ENCODE data around the gene STAT5B. TPM values are rescaled to one million over a fixed set of nuclear protein-coding genes. Genes with fewer than 3 reads are reported as not detected.
"Not testable (repeated sequence)": the region's sequence is repeated elsewhere in the genome, so short reads cannot be mapped to it uniquely, and the experiment has no call there.

Gene STAT5B
- polyA plus RNA-seq, 3 donors: 37.5 to 52.7 (median 49.5) TPM

DNA sequence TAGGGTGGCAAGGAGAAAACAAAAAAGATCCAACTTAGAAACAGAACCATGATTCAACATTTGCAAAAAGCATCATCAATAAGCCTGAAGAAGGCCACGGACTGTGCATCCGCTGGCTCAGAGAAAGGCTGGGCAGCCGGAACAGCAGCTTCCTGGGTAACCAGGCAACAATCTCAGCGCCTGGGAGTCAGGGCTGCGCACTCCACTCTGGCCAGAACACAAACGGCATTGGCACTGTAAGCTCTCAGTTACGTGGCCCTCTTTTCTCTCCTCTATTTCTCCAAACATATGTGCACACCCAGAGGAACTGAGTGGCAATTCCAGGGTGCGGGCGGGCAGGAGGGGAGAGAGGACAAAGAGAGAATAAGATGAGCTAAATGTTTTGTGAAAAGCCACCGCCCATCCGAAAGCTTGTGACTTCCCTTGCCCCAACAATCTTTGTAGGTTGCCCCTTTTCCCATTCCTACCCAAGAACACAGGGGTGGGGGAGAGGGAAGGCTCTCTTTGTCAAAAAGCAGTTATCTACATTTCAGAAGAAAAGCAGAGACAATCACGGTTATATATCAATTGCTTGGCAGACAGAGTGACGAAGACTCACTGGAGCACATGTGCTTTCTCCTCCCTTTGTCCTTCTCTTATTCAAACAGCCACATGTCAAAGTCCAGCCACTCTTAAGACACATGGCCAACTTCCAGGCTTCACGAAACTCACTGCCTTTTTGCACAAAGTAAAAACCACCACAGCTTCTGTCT, 75.3 kb downstream of the STAT5B start:
- no peak for DNase-seq

DNA sequence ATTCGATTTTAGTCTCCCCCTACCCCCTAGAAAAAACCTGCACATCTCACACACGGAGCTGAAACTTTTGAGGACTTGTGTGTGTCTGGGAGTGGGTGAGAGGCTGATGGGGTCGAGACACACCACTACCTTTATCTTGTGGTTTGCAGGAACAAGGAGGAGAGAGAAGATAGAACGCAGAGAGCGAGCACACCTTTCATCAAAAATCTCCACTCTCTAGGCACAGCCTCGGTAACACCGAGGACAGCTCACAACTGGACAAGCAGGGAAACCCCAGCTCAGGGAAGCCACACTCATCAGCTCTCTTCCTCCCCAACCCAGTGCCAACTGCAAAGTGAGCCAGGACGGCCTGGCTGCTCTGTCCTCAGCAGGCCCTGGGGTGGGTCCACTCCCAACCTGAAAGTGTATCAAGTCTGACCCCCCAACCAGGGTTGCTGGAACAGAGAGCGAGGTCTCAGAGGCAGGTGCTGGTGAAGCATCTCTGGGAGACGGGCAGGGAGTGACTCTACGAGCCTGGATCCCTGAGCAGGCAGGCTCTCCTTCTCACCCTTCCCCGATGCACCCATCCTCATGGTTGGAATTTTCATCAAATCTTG, 76.7 kb downstream of the STAT5B start:
- DNase-seq: no peak

DNA sequence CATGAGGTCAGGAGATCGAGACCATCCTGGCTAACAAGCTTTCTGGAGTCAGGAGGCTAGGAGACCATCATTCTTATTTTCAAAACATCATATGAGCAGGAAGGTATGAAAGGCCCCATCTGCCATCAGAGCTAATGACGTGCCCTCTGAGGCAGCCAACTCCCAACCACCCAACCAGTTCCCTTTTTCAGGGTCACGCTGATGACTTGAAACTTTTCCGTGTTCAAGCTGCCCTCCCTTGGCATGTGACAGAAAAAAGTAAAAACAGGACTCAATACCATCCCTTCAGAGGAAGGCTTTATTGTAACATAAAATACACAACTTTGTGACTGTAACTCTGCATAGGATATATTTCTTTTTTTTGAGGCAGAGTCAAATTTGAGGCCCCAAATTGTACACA, 77.3 kb downstream of the STAT5B start:
- DNase-seq: no peak

DNA sequence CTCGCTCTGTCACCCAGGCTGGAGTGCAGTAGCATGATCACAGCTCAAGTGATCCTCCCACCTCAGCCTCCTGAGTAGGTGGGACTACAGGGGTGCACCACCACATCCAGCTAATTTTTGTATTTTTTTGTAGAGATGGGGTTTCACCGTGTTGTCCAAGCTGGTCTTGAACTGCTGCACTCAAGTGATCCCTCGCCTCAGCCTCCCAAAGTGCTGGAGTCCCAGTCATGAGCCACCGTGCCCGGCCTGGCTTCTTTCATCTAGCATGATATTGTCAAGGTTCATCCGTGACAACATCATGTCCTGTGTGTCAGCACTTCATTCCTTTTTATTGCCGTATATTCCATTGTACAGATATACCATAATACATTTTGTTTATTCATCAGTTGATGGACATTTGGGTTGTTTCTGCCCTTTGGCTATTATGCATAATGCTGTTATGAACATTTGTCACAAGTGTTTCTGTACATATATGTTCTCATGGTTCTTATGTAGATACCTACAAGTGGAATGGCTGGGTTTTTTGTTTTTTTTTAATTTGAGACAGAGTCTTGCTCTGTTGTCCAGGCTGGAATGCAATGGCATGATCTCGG, 78.5 kb downstream of the STAT5B start:
- DNase-seq: no peak

DNA sequence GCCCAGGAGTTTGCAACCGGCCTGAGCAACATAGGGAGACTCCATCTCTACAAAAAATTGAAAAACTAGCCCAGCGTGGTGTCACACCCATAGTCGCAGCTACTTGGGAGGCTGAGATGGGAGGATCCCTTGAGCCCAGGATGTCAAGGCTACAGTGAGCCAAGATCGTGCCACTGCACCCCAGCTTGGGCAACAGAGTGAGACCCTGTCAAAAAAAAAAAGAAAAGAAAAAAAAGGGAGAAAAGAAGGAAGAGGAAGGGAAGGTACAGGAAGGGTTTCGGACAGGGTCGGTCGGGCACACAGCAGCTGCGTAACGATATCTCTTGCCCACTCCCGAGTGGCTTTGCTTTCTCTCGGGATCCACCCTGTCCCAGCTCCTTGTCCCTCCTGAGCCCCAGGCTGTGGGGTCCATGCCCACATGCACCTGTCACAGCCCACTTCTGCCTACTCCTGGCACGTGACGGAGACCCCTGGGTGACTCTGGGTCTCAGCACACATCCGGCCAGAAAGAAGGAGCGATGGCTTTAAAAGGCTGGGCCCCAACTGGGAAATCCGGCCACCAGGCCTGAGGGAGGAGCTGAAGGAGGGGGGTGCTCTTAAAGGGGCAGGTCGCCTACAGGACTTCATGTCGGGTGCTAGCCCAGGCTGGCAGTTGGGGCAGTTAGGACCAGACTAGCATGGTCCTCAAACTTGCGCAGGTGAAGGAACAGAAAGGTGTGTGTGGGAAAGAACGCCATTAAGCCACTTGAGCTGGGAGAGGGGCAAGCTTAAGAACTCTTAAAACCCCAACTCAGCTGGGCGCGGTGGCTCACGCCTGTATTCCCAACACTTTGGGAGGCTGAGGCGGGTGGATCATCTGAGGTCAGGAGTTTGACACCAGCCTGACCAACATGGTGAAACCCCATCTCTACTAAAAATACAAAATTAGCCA, 82.0 kb downstream of the STAT5B start, which contains the start of gene GHDC:
GHDC (minus strand) TSS at position 526 of the 931 bp plus-strand sequence. CDS start 913 bp downstream, outside the sequence.
- DNase-seq: peak; percentile 81

DNA sequence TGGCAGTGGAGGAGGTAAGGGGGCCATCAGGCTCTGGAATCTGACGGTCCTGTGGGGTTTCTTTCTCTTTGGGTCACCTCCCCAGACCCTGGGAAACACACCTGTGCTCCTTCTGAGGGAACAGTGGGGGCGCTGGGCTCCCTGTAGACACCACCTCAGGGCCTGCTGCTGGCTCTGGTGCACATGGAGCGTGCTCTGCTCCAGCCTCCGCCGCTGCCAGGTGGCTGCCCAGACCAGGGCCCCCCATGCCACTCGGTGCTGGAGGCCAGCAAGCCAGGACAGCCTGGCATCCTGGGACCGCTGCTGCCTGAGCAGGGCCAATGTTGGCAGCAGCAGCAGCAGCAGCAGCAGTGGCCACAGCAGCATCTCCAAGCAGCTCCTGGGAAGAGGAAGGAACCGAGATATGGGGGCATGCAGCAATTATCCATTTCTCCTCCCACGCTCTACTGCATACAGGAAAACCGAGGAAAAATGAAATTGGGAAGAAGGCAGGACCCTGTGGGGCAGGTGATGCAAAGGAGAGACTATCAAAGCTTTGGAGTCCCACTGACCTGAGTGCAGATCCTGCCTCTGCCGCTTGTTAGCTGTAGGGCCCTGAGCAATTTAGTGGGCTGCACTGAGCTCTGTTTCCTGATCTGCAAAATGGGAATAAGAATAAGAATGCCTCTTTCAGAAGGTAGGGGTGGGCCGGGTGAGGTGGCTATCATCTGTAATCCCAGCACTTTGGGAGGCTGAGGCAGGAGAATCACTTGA, 82.8 kb downstream of the STAT5B start:
- DNase-seq: no peak

DNA sequence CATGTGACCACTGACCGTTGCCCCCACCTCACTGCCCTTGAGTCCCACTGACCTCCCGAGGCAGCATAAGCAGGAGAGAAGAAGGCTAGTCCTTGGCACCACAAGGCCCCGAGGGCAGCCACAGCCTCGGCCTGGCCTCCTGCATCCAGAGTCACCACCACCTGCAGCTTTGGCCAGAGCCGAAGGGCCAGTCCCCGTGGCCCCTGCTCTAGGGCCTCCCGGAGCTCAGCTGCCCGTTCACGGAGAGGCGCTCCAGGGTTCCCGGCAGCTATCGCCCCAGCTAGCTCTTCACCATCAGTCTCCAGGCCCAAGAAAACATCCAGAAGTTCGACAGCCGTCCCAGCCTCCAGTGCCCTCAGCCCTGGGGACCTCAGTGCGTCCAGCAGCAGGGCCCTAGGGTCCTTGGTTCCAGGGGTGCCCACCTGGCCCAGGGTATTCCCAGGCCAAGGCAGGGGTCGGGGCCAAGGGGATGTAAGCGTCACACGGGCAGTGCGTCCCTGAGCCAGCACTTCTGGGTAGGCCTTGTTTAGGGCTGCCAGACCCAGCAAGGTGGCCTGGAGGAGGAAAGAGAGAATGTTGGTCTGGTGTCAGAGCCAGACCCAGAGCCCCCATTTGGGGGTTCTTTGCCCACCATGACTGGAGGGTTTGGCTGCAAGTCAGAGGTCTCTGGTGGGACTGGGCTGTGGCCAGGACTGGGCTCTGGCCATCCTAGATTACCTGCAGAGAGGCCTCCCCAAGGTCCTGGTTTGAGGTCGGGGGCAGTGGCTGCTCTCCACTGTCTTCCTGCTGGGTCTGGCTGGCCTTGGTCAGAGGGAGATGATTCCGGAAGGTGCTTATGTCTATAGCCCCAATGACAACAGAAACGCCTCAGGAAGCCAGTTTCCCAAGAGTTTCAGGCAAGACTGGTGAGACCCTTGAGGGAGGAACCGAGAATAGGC, 83.7 kb downstream of the STAT5B start:
- DNase-seq: no peak

DNA sequence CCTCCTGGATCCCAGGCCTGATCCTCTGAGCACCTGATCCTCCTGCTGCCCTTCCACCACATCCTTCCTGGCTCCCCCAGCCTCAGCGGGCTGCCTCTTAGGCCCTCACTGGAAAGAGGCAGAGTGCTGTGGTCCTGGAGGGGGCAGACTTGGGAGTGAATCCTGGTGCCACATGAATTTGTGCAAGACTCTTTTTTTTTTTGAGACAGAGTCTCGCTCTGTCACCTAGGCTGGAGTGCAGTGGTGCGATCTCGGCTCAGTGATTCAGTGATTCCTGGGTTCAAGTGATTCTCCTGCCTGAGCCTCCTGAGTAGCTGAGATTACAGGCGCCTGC, 84.9 kb downstream of the STAT5B start:
- no peak for DNase-seq

DNA sequence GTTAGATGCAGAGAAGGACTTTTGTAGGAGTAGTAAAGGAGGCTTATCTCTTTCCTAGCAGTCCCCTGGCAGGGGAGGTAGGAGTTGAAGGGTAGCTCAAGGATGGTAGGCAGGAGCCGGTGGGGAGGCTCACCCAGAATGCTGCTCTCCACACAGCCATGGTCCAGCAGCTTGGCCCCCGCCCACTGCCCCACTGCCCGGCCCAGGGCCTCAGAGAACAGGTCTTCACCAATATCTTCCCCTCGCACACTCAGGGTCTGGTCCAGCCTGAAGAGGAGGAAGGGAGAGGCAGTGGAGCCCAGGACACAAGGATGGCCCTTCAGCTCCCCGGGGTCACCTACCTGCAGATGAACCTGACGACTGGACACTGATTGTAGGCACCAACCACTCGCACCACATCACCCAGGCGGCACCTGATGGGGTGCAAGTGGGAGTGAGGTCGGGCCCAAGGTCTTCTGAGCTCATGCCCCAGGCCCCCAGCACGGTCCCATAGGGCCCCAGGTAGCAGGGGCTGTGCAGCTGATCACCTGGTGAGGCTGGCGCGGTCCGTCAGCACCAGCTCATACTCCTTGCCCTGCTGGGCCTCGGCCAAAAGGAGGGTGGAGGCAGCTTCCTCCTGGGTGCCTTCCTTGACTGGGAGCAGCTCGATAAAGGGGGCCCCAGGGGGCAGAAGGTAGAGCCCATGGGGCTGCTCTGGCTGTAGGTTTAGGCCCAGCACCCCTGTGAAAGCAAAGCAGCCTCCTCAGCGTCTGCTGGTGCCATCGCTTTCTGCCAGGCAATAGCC, 85.5 kb downstream of the STAT5B start:
- DNase-seq: no peak

DNA sequence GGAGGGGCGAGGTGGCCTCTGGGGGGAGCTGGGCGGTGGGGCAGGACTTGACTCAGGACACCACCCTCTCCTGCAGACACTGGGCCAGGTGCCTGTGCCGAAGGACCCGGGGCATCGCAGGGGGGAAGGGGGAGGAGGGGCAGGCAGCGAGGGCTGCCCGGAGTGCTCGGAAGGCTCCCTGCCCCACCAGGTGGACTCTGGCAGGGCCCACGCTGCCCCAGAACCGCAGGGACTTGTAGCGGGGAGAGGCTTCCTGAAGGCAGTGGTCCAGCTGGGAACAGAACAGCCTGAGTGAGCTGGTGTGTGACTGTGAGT, 86.6 kb downstream of the STAT5B start:
- DNase-seq: no peak

DNA sequence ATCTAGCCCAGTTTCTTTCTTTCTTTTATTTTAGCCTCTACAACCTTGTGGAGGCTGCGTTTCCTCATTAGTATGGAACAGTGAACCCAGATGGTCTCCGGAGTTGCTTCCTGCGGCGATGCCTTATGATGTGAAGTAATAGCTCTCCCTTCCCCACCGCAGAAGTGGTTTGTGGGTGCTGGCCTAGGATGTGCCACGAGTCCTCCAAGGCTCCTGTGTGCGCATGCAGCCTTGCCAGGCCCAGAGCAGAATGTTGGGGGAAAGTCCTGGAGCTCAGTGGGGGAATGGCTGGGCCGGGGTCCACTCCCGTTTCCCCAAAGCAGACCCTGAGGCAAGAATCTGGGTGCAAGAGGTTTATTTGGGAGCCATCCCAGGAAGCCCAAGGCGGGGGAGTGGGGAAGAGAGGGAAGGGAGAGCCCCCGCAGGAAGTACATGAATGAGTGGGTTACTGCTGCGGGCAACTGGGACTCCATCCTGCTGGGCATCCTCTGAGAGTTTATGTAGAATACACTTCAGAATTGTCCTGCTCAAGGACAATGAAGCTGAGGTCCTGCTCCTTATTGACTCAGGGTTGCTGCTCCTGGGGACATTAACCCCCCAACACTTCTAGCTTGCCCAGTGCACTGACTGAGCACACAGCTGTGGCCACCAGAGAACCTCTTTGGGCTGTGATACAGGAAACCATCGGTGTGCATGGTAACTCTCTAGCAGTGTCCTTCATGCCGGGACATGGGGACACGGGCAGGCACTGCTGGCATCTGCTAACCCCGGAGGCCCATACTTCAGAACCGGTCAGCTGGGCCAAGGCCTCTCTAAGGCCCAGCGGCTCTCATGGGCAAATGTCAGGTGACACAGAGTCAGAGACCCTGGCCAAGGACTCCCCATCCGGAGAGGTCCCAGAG, 87.2 kb downstream of the STAT5B start:
- no peak for DNase-seq

DNA sequence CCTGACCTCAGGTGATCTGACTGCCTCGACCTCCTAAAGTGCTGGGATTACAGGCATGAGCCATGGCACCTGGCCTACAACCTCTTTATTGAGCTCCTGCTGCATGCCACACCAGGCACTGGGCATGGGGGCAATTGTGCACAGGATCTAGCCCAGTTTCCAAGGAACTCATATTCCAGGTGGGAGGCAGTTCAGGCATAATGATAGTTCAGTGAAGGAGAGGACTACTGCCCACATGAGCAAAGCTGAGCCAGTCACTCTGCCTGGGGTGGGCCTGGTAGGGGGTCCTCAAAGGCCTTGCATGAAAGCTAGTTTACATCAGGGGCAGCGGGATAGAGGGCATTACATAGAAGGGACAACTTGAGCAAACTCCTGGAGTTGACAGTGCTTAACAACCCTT, 88.4 kb downstream of the STAT5B start:
- no peak for DNase-seq

DNA sequence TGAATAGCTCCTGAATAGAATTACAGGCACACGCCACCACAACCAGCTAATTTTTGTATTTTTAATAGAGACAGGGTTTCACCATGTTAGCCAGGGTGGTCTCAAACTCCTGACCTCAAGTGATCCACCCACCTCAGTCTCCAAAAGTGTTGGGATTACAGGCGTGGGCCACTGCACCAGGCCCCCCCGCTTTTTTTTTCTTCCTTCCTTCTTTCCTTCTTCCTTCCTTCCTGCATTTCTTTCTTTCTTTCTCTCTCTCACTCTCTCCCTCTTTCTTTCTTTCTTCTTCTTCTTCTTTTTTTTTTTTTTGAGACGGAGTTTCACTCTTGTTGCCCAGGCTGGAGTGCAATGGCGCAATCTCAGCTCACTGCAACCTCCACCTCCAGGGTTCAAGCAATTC, 90.0 kb downstream of the STAT5B start:
- not testable (repeated sequence) for DNase-seq

DNA sequence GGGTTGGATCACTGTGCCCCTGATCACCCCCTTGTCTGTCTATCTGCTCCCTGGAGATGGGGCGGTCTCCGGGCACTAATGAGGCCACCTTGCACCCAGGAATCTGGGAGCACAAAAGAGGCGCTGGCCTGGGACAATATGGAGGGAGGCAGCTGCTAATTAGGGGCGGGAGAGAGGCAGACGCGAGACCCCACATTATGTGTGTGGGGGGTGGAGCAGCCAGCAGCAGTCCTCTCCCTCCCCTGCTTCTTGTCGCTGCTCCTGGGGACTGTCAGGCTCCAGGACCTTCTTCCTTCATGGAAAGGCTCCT, 90.6 kb downstream of the STAT5B start:
- no peak for DNase-seq

DNA sequence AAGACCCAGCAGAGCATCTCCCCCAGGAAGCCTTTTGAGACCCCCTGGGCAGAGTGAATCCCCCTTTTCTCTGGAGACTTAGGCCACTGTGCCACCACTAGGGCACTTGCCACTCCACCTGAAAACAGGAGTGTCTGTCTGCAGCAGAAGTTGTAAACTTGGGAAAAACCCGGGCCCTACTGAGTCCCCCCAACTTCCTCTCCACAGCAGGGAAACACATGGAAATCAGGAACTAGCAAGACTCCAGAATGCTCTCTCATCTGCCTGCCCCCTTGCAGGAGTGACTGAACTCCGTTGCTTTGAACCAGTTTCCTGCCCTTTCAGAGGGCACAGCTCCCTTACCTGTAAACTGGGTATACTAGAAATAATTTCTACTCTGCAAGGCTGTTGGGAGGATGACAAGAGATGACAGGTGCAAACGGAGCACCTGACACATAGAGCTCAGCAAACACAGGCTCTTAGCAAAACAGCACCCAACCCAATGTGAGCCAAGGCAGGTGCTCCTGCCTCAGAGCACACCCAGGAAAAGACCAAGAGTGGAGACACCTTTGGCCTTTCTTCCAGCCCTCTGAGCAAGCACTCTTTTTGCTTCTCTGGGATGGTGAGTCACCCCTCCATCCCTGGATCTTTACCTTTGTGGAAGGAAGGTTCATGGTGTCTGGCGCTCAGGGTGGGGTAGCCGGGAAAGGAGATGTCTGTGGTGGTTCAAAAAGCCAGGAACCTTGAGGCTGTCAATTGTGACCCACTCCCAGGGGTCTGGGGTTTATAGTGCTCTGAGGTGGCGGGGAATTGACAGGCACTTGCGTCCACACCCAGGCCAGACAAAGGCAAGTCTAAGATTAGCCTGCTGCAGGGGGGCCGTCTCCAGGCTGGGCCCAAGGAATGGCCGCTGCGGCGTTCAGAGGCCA, 91.2 kb downstream of the STAT5B start, which contains the start of gene HCRT:
HCRT (minus strand) TSS at position 740 of the 908 bp plus-strand sequence; CDS start at position 653, 87 bp downstream.
- no peak for DNase-seq

DNA sequence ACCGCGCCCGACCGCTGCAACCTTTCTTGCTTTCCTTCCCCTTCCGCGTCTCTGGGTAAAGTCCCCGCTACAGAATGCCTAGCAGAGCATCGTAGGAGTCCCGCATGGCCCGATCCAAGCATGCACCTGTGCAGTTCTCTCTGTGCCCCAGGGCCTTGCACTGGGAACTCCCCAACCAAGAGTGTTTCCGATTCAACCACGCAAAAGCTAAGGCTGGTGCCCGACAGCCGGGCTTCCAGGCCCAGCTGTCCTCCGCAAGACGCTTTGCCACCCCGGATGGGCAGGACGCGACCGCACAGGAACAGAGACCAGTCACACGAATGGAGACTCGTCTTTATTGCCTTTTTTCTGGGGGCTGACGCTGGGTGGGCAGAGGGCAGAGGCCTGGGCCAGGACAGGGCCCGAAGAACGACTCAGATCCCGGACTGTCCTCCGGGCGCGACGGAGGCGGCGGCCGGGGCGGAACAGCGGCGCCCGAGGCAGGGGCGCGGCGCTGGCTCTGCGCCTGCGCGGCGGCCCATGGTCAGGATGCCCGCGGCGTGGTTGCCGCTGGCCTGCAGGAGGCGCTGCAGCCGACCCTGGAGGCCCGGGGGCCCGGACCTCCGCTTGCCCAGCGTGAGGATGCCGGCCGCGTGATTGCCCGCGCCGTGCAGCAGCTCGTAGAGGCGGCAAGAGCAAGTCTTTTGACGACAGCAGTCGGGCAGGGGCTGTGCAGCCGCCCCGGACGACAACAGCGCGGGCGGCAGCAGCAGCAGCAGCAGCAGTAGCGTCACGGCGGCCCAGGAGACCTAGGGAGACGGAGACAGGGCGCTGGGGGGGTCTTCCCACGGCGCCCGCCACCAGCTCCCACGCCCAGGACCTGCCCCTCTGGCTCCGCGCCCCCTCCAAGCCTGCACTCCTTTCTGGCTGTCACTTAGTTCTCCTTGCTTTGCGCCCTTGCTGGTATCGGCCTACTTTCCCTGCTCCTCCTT, 92.2 kb downstream of the STAT5B start:
- peak; percentile 67 for DNase-seq
